Smooth muscle cell (in vitro differentiated cells): Measurements from ENCODE around the gene ADAM30. TPM values are rescaled to one million over a fixed set of nuclear protein-coding genes. Genes with fewer than 3 reads are reported as not detected.

Experiments used
- DNase-seq: peaks from one replicate; lab custom pipeline; 2025; ENCODE audit not compliant: unreplicated experiment; lab: John Stamatoyannopoulos, UW
- H2AFZ ChIP-seq: fragments of 200-600 bp; sonication (generic); 2 replicates; pipeline ENCODE4 v1.6.0; 2016; ENCODE audit warnings: antibody characterized with exemption, low read depth, mild to moderate bottlenecking
- H3F3A ChIP-seq: fragments of 200-600 bp; sonication (generic); 2 replicates; pipeline ENCODE4 v1.6.0; 2017; ENCODE audit warnings: antibody characterized with exemption, low read depth
- H3K27ac ChIP-seq: fragments of 200-600 bp; sonication (generic); 2 replicates; pipeline ENCODE4 v1.5.1; 2016; ENCODE audit warnings: low read depth, mild to moderate bottlenecking
- H3K27me3 ChIP-seq: fragments of 200-600 bp; sonication (generic); 2 replicates; pipeline ENCODE4 v1.6.1; 2016; ENCODE audit warnings: low read depth, mild to moderate bottlenecking
- H3K36me3 ChIP-seq: fragments of 200-600 bp; sonication (generic); 2 replicates; pipeline ENCODE4 v1.5.1; 2016; ENCODE audit warnings: low read depth
- H3K4me1 ChIP-seq: fragments of 200-600 bp; sonication (generic); 2 replicates; pipeline ENCODE4 v1.5.1; 2016; ENCODE audit warnings: low read depth
- H3K4me2 ChIP-seq: fragments of 200-600 bp; sonication (generic); 2 replicates; pipeline ENCODE4 v1.6.0; 2016; ENCODE audit warnings: mild to moderate bottlenecking
- H3K4me3 ChIP-seq: fragments of 200-600 bp; sonication (generic); 2 replicates; pipeline ENCODE4 v1.5.1; 2016; ENCODE audit warnings: mild to moderate bottlenecking
- H3K79me2 ChIP-seq: fragments of 200-600 bp; sonication (generic); 2 replicates; pipeline ENCODE4 v1.6.0; 2016; ENCODE audit warnings: low read depth, mild to moderate bottlenecking
- H3K9ac ChIP-seq: fragments of 200-600 bp; sonication (generic); 2 replicates; pipeline ENCODE4 v1.6.0; 2016; ENCODE audit warnings: low read depth
- H3K9me3 ChIP-seq: fragments of 200-600 bp; sonication (generic); replicated peaks from 2 replicates; pipeline ENCODE4 v1.5.1; 2016; ENCODE audit warnings: low read depth
- H4K20me1 ChIP-seq: fragments of 200-600 bp; sonication (generic); 2 replicates; pipeline ENCODE4 v1.6.0; 2016; ENCODE audit warnings: low read depth
- CTCF ChIP-seq: fragments of 200-600 bp; sonication (generic); IDR thresholded peaks from 2 replicates; pipeline ENCODE4 v1.5.1; 2017; ENCODE audit warnings: borderline replicate concordance, mild to moderate bottlenecking, antibody characterized with exemption; ENCODE audit not compliant: insufficient read depth, poor library complexity, severe bottlenecking
- WGBS: methylation state at CpG from one replicate; pipeline ENCODE4 v1.1.7; 2016; ENCODE audit warnings: low lambda C conversion rate; 5-methylcytosine and 5-hydroxymethylcytosine counted together
- polyA plus RNA-seq: library from polyadenylated mRNA; unstranded; fragments of >200 nt; fragmentation: Nextera tagmentation; extraction: Ambion mirVana; gene quantifications from 2 replicates; pipeline ENCODE4 v1.2.1, GENCODE V29; 2016
- total RNA-seq: library from RNA; depleted of rRNA; stranded (reverse); fragments of >200 nt; gene quantifications from 2 replicates; pipeline ENCODE4 v1.2.3, GENCODE V29; 2014

The ADAM30 gene
- total RNA-seq: not detected in 2 replicates
- not detected in 2 replicates for polyA plus RNA-seq

GRCh38 chr1:119896303-119896702 is at the start of gene ADAM30:
Gene ADAM30 (minus strand): TSS chr1:119896515. CDS start chr1:119896336, 179 bp downstream.
- TF ChIP-seq CTCF: no peak
- 70% methylated on average over 24 of the region's 24 CpGs for WGBS
- Histone ChIP-seq H3K36me3 (no peaks in the 10 kb centered on the region), H3K9ac (no peak within 1 kb of the TSS), H3K4me2 (no peak within 1 kb of the TSS), H3K4me1 (no peaks in the 10 kb centered on the region), H3K9me3 (no peaks in the 10 kb centered on the region), H3K4me3 (no peak within 1 kb of the TSS), H3K27me3 (peaks cover 18% of the 10 kb centered on the region), H3K79me2 (no peaks in the 10 kb centered on the region), H3F3A (no peaks in the 10 kb centered on the region), H3K27ac (no peak within 1 kb of the TSS), H4K20me1 (no peaks in the 10 kb centered on the region), H2AFZ (no peak within 1 kb of the TSS)
- no peak for DNase-seq

- WGBS: 85% methylated on average over 2 of the region's 2 CpGs
- no peak overlapping the region for H2AFZ ChIP-seq
- DNase-seq: no peak
- peaks cover 22% of the 10 kb centered on the region for H3K79me2 ChIP-seq
- H3K4me3 ChIP-seq: no peak overlapping the region
- no peaks in the 10 kb centered on the region for H3K27me3 ChIP-seq
- H3K27ac ChIP-seq: no peak overlapping the region
- H3K4me1 ChIP-seq: no peaks in the 10 kb centered on the region
- H3K4me2 ChIP-seq: no peak overlapping the region
- H3K9me3 ChIP-seq: no peaks in the 10 kb centered on the region
- H4K20me1 ChIP-seq: peaks cover 21% of the 10 kb centered on the region
- no peak overlapping the region for H3K9ac ChIP-seq
- TF ChIP-seq CTCF: no peak
- H3K36me3 ChIP-seq: peaks cover 28% of the 10 kb centered on the region
- H3F3A ChIP-seq: no peaks in the 10 kb centered on the region
Measured at GRCh38 chr1:119943216-119943615, 46.9 kb upstream of the ADAM30 start.

- peaks cover 39% of the 10 kb centered on the region for H3K36me3 ChIP-seq
- no peaks in the 10 kb centered on the region for H3K27me3 ChIP-seq
- no peaks in the 10 kb centered on the region for H3K9me3 ChIP-seq
- H3F3A ChIP-seq: no peaks in the 10 kb centered on the region
- WGBS: 91% methylated on average over 4 of the region's 4 CpGs
- no peak overlapping the region for H3K9ac ChIP-seq
- H3K4me1 ChIP-seq: no peaks in the 10 kb centered on the region
- H3K4me2 ChIP-seq: no peak overlapping the region
- H3K4me3 ChIP-seq: no peak overlapping the region
- H2AFZ ChIP-seq: no peak overlapping the region
- H3K79me2 ChIP-seq: peaks cover 16% of the 10 kb centered on the region
- no peak for TF ChIP-seq CTCF
- peaks cover 21% of the 10 kb centered on the region for H4K20me1 ChIP-seq
- H3K27ac ChIP-seq: no peak overlapping the region
- DNase-seq: no peak
Measured at GRCh38 chr1:119941392-119941791, 45.1 kb upstream of the ADAM30 start.

GRCh38 chr1:119940697-119941096 is 44.4 kb upstream of the ADAM30 start:
- no peak overlapping the region for H3K9ac ChIP-seq

More at GRCh38 chr1:119940697-119941096, 44.4 kb upstream of the ADAM30 start:
- no peak overlapping the region for H2AFZ ChIP-seq
- no peak overlapping the region for H3K27ac ChIP-seq
- H3K4me1 ChIP-seq: no peaks in the 10 kb centered on the region
- H4K20me1 ChIP-seq: peaks cover 18% of the 10 kb centered on the region
- H3K36me3 ChIP-seq: peaks cover 39% of the 10 kb centered on the region
- no peak for TF ChIP-seq CTCF
- H3K27me3 ChIP-seq: no peaks in the 10 kb centered on the region
- no peaks in the 10 kb centered on the region for H3F3A ChIP-seq
- H3K9me3 ChIP-seq: no peaks in the 10 kb centered on the region
- no peak overlapping the region for H3K4me3 ChIP-seq
- peaks cover 13% of the 10 kb centered on the region for H3K79me2 ChIP-seq
- no peak overlapping the region for H3K4me2 ChIP-seq
- DNase-seq: no peak
